DOHH2 (cell line): ENCODE results near the gene DUSP28.

ENCODE experiments used
- H3F3A ChIP-seq: fragments of 200-600 bp; sonication (generic), shearing (Covaris generic); 2 replicates; pipeline ENCODE4 v1.6.0; 2016; ENCODE audit warnings: antibody characterized with exemption, mild to moderate bottlenecking; ENCODE audit not compliant: control insufficient read depth, insufficient read depth
- H3K27ac ChIP-seq: fragments of 200-600 bp; sonication (generic); 2 replicates; pipeline ENCODE4 v1.5.1; 2014; ENCODE audit warnings: low read depth, mild to moderate bottlenecking, low read length, moderate library complexity
- H3K27me3 ChIP-seq: fragments of 200-600 bp; sonication (generic); 2 replicates; pipeline ENCODE4 v1.6.1; 2014; ENCODE audit warnings: mild to moderate bottlenecking, low read length, mixed read lengths; ENCODE audit not compliant: control insufficient read depth
- H3K36me3 ChIP-seq: fragments of 200-600 bp; sonication (generic); 2 replicates; pipeline ENCODE4 v1.6.1; 2014; ENCODE audit warnings: mild to moderate bottlenecking, low read length, moderate library complexity, mixed read lengths; ENCODE audit not compliant: control insufficient read depth
- H3K4me1 ChIP-seq: fragments of 200-600 bp; sonication (generic); 2 replicates; pipeline ENCODE4 v1.6.1; 2014; ENCODE audit warnings: mild to moderate bottlenecking, low read length, mixed read lengths; ENCODE audit not compliant: control insufficient read depth
- H3K4me2 ChIP-seq: fragments of 200-600 bp; sonication (generic); 2 replicates; pipeline ENCODE4 v1.6.0; 2014; ENCODE audit warnings: mild to moderate bottlenecking, low read length, moderate library complexity
- H3K4me3 ChIP-seq: fragments of 200-600 bp; sonication (generic); 2 replicates; pipeline ENCODE4 v1.5.1; 2014; ENCODE audit warnings: mild to moderate bottlenecking, low read length, mixed read lengths
- H3K79me2 ChIP-seq: fragments of 200-600 bp; sonication (generic); 2 replicates; pipeline ENCODE4 v1.6.1; 2014; ENCODE audit warnings: mild to moderate bottlenecking, low read length, mixed read lengths; ENCODE audit not compliant: control insufficient read depth
- H3K9me2 ChIP-seq: fragments of 200-600 bp; sonication (generic); replicated peaks from 2 replicates; pipeline ENCODE4 v1.6.1; 2014; ENCODE audit warnings: mild to moderate bottlenecking, low read length, mixed read lengths; ENCODE audit not compliant: control insufficient read depth
- H3K9me3 ChIP-seq: fragments of 200-600 bp; sonication (generic); 2 replicates; pipeline ENCODE4 v1.6.1; 2014; ENCODE audit warnings: antibody characterized with exemption, low read length, mixed read lengths; ENCODE audit not compliant: control insufficient read depth, insufficient read depth
- H4K20me1 ChIP-seq: fragments of 200-600 bp; sonication (generic); 2 replicates; pipeline ENCODE4 v1.6.0; 2014; ENCODE audit warnings: low read depth, mild to moderate bottlenecking, antibody characterized with exemption, low read length, moderate library complexity; ENCODE audit not compliant: control insufficient read depth, insufficient read depth
- CTCF ChIP-seq: fragments of 200-600 bp; sonication (generic); IDR thresholded peaks from one replicate; pipeline ENCODE4 v1.5.1; 2014; ENCODE audit warnings: antibody characterized with exemption, mild to moderate bottlenecking, low read depth, low read length; ENCODE audit not compliant: poor library complexity, severe bottlenecking
- EZH2phosphoT487 ChIP-seq: fragments of 200-600 bp; sonication (generic); IDR thresholded peaks from 2 replicates; pipeline ENCODE4 v1.6.1; 2017; ENCODE audit warnings: borderline replicate concordance, mild to moderate bottlenecking, antibody characterized with exemption, low read length, moderate library complexity, mixed read lengths

The DUSP28 gene

GRCh38 chr2:240558236-240558761 is 1.9 kb upstream of the DUSP28 start:
- Histone ChIP-seq H3F3A (peaks cover 11% of the 10 kb centered on the region), H3K4me1 (peaks cover 43% of the 10 kb centered on the region), H3K9me2 (no peaks in the 10 kb centered on the region), H3K27me3 (no peaks in the 10 kb centered on the region), H3K27ac (no peak overlapping the region), H3K36me3 (peaks cover 80% of the 10 kb centered on the region), H4K20me1 (no peaks in the 10 kb centered on the region), H3K4me2 (peak overlapping the region; percentile 71), H3K79me2 (peaks cover 92% of the 10 kb centered on the region), H3K9me3 (no peaks in the 10 kb centered on the region), H3K4me3 (peak overlapping the region; percentile 93; the same call in 1 of the 2 replicates)
- TF ChIP-seq EZH2phosphoT487 (no peak), CTCF (no peak)

GRCh38 chr2:240559286-240559685 is 871 bp upstream of the DUSP28 start:
- Histone ChIP-seq H3K27ac (0 out of 2 replicates have a peak overlapping the region, but pooled peaks have one; percentile 88), H3K27me3 (no peaks in the 10 kb centered on the region), H3K9me2 (no peaks in the 10 kb centered on the region), H3K4me2 (peak overlapping the region; percentile 71), H4K20me1 (no peaks in the 10 kb centered on the region), H3F3A (peaks cover 16% of the 10 kb centered on the region), H3K79me2 (peaks cover 94% of the 10 kb centered on the region), H3K4me1 (peaks cover 46% of the 10 kb centered on the region), H3K9me3 (no peaks in the 10 kb centered on the region), H3K4me3 (peak overlapping the region; percentile 93), H3K36me3 (peaks cover 82% of the 10 kb centered on the region)
- TF ChIP-seq CTCF (no peak), EZH2phosphoT487 (no peak)

GRCh38 chr2:240560480-240561324 is 545 bp downstream of the DUSP28 start:
- H3K9me2 ChIP-seq: no peaks in the 10 kb centered on the region
- H3K36me3 ChIP-seq: peaks cover 79% of the 10 kb centered on the region
- TF ChIP-seq CTCF (peak; percentile 14), EZH2phosphoT487 (no peak)
- H3K79me2 ChIP-seq: peaks cover 94% of the 10 kb centered on the region
- peaks cover 60% of the 10 kb centered on the region for H3K4me1 ChIP-seq
- no peaks in the 10 kb centered on the region for H3K27me3 ChIP-seq
- peak overlapping the region; percentile 93 for H3K4me3 ChIP-seq
- H3K9me3 ChIP-seq: no peaks in the 10 kb centered on the region
- no peaks in the 10 kb centered on the region for H4K20me1 ChIP-seq
- peaks cover 16% of the 10 kb centered on the region for H3F3A ChIP-seq
- H3K4me2 ChIP-seq: peak overlapping the region; percentile 71
- peak overlapping the region; percentile 88 for H3K27ac ChIP-seq
